Lower leg skin (tissue), 3 donors: ENCODE measurements around the gene CNGA1.
"Not testable (repeated sequence)": the region's sequence is repeated elsewhere in the genome, so short reads cannot be mapped to it uniquely, and the experiment has no call there.

Experiments used
- CTCF ChIP-seq, 3 donors: fragments of 450-650 bp; IDR thresholded peaks; one replicate each; pipeline ENCODE4 v1.5.1; 2016; ENCODE audit warnings: antibody characterized with exemption in 3 of 3, mild to moderate bottlenecking in 3 of 3, moderate library complexity in 2 of 3
- POLR2A ChIP-seq, 2 donors: fragments of 450-650 bp; IDR thresholded peaks; one replicate each; pipeline ENCODE4 v1.6.1; 2016 to 2017; ENCODE audit warnings: antibody characterized with exemption in 2 of 2, mild to moderate bottlenecking in 1 of 2, moderate library complexity in 1 of 2

- TF ChIP-seq CTCF, POLR2A (IDR thresholded peaks at IDR 0.05): not testable (repeated sequence)
Observed at GRCh38 chr4:47992475-47992874, 24.0 kb downstream of the CNGA1 start.
